Measurements from ENCODE around the gene ZNHIT1.
A peak's percentile ranks its signal among the peaks of the same experiment; 100 is the strongest.

Gene ZNHIT1

GRCh38 chr7:101216860-101217387, 1.0 kb upstream of the ZNHIT1 start:
- no peak for DNase-seq (ENCODE audit: low read depth in 2 of 2)

- no peak for DNase-seq (ENCODE audit: low read depth in 2 of 2)
Observed at GRCh38 chr7:101218236-101219125, 516 bp downstream of the ZNHIT1 start.

GRCh38 chr7:101220295-101220694, 2.3 kb downstream of the ZNHIT1 start:
- no peak for DNase-seq (ENCODE audit: low read depth in 2 of 2)

- no peak for DNase-seq (ENCODE audit: low read depth in 2 of 2)
Observed at GRCh38 chr7:101222275-101222830, 4.4 kb downstream of the ZNHIT1 start.

GRCh38 chr7:101223528-101223927, 5.6 kb downstream of the ZNHIT1 start:
- DNase-seq (ENCODE audit: low read depth in 2 of 2) = no peak

- no peak for DNase-seq (ENCODE audit: low read depth in 2 of 2)
Observed at GRCh38 chr7:101225650-101226049, 7.7 kb downstream of the ZNHIT1 start.

GRCh38 chr7:101226721-101227120, 8.8 kb downstream of the ZNHIT1 start:
- DNase-seq (ENCODE audit: low read depth in 2 of 2) = no peak

- DNase-seq (ENCODE audit: low read depth in 2 of 2) = no peak
Observed at GRCh38 chr7:101231644-101232043, 13.7 kb downstream of the ZNHIT1 start.

GRCh38 chr7:101232141-101232850, 14.3 kb downstream of the ZNHIT1 start:
- no peak for DNase-seq (ENCODE audit: low read depth in 2 of 2)

- no peak for DNase-seq (ENCODE audit: low read depth in 2 of 2)
Observed at GRCh38 chr7:101233907-101234547, 16.1 kb downstream of the ZNHIT1 start.

- DNase-seq (ENCODE audit: low read depth in 2 of 2) = no peak
Observed at GRCh38 chr7:101234636-101235035, 16.7 kb downstream of the ZNHIT1 start.

- DNase-seq (ENCODE audit: low read depth in 2 of 2) = no peak
Observed at GRCh38 chr7:101235050-101235449, 17.1 kb downstream of the ZNHIT1 start.

GRCh38 chr7:101235522-101235921, 17.6 kb downstream of the ZNHIT1 start:
- DNase-seq (ENCODE audit: low read depth in 2 of 2) = no peak

- DNase-seq (ENCODE audit: low read depth in 2 of 2) = no peak
Observed at GRCh38 chr7:101236292-101236835, 18.4 kb downstream of the ZNHIT1 start.

GRCh38 chr7:101237206-101238067, 19.5 kb downstream of the ZNHIT1 start, which contains the start of gene CLDN15:
TSS of gene CLDN15 (minus strand) at chr7:101237802. CDS start at chr7:101237581, 221 bp downstream.
- DNase-seq (ENCODE audit: low read depth in 2 of 2) = peak; percentile 22 to 23

- no peak for DNase-seq (ENCODE audit: low read depth in 2 of 2)
Observed at GRCh38 chr7:101238226-101239182, 20.5 kb downstream of the ZNHIT1 start.

- no peak for DNase-seq (ENCODE audit: low read depth in 2 of 2)
Observed at GRCh38 chr7:101239191-101239950, 21.4 kb downstream of the ZNHIT1 start.

GRCh38 chr7:101239951-101240220, 21.9 kb downstream of the ZNHIT1 start:
- DNase-seq (ENCODE audit: low read depth in 2 of 2) = no peak

Data from fibroblast of skin of left biceps (primary cell).